Endothelial cell of umbilical vein (primary cell): ENCODE results near the gene ARHGAP10. TPM values are rescaled to one million over a fixed set of nuclear protein-coding genes. Genes with fewer than 3 reads are reported as not detected.

Experiments
- BruUV-seq: library from RNA; stranded (reverse); fragments of 400-500 nt; replicated peaks from 2 replicates; lab custom pipeline; 2021; lab: Mats Ljungman, UMichigan
- CTCF ChIA-PET: fragments of 300-600, 350-600 bp; sonication (Branson Sonifier 250); formaldehyde crosslinking; loops from one replicate; lab custom pipeline; 2021; ENCODE audit warnings: antibody characterized with exemption, inconsistent platforms; lab: Charles Lee
- POLR2A ChIA-PET: fragments of 300-600, 350-600 bp; sonication (Branson Sonifier 250); formaldehyde crosslinking; loops from one replicate; lab custom pipeline; 2021; ENCODE audit warnings: antibody characterized with exemption, inconsistent platforms; lab: Charles Lee
- DNase-seq: peaks from one replicate; pipeline ENCODE4 v3.0.0-alpha.2; 2011; ENCODE audit warnings: low read depth, low spot score
- FAIRE-seq: peaks from 2 replicates; lab custom pipeline; 2011; peaks lifted over from hg19 to GRCh38; lab: Jason Lieb, UNC
- H2AFZ ChIP-seq: 2 replicates; pipeline ENCODE4 v1.6.0; 2012; ENCODE audit warnings: low read depth, low read length, control low read depth, inconsistent platforms
- H3K27ac ChIP-seq: 2 replicates; pipeline ENCODE4 v1.5.1; 2011; ENCODE audit warnings: low read depth, mild to moderate bottlenecking, control low read depth, low read length, moderate library complexity; ENCODE audit not compliant: insufficient read depth
- H3K27me3 ChIP-seq, 2 experiments: 2 replicates each; pipeline versions ENCODE4 v1.6.0 to v1.6.1; 2011; ENCODE audit warnings: low read length in 2 of 2, mixed read lengths in 1 of 2; ENCODE audit not compliant: control insufficient read depth in 2 of 2, insufficient read depth in 2 of 2
- H3K36me3 ChIP-seq, 2 experiments: 2 replicates in 1 of 2; 3 replicates in 1 of 2; pipeline ENCODE4 v1.5.1; 2011; ENCODE audit warnings: low read length in 2 of 2, mild to moderate bottlenecking in 1 of 2, moderate library complexity in 1 of 2; ENCODE audit not compliant: control insufficient read depth in 2 of 2, insufficient read depth in 2 of 2; ENCODE audit errors: extremely low read depth in 1 of 2
- H3K4me1 ChIP-seq: 3 replicates; pipeline ENCODE4 v1.5.1; 2011; ENCODE audit warnings: mild to moderate bottlenecking, low read length; ENCODE audit not compliant: control insufficient read depth, insufficient read depth; ENCODE audit errors: extremely low read depth
- H3K4me2 ChIP-seq: 2 replicates; pipeline ENCODE4 v1.6.1; 2011; ENCODE audit warnings: low read length, control low read depth, mixed read lengths; ENCODE audit not compliant: insufficient read depth
- H3K4me3 ChIP-seq, 3 experiments: fragments of 200-600 bp in 1 of 3; sonication (generic), shearing (Covaris generic) in 1 of 3; replicated peaks in 1 of 3; 2 replicates each; pipeline ENCODE4 v1.5.1; 2011 to 2016; ENCODE audit warnings: control low read depth in 3 of 3, low read length in 3 of 3, mild to moderate bottlenecking in 2 of 3, inconsistent platforms in 1 of 3, low read depth in 1 of 3, moderate library complexity in 1 of 3; ENCODE audit not compliant: insufficient read depth in 1 of 3
- H3K79me2 ChIP-seq: 2 replicates; pipeline ENCODE4 v1.6.0; 2012; ENCODE audit warnings: low read length, inconsistent platforms; ENCODE audit not compliant: control insufficient read depth, insufficient read depth
- H3K9ac ChIP-seq: replicated peaks from 2 replicates; pipeline ENCODE3; 2011; ENCODE audit warnings: low read length, control low read depth; ENCODE audit not compliant: insufficient read depth; ENCODE audit errors: extremely low read depth
- H3K9me1 ChIP-seq: replicated peaks from 3 replicates; pipeline ENCODE4 v1.6.0; 2011; ENCODE audit warnings: mild to moderate bottlenecking, low read length; ENCODE audit not compliant: control insufficient read depth, insufficient read depth; ENCODE audit errors: extremely low read depth
- H3K9me3 ChIP-seq: replicated peaks from 2 replicates; pipeline ENCODE4 v1.5.1; 2012; ENCODE audit warnings: low read length, inconsistent platforms; ENCODE audit not compliant: control insufficient read depth, insufficient read depth
- H4K20me1 ChIP-seq: replicated peaks from 2 replicates; pipeline ENCODE3; 2011; ENCODE audit warnings: mild to moderate bottlenecking, low read length; ENCODE audit not compliant: control insufficient read depth, insufficient read depth; ENCODE audit errors: extremely low read depth
- CTCF ChIP-seq, 2 donors: IDR thresholded peaks; 1 replicate in 1 of 2; 2 replicates in 1 of 2; pipeline ENCODE4 v1.5.1; 2011; ENCODE audit warnings: low read length in 2 of 2, mild to moderate bottlenecking in 2 of 2, moderate library complexity in 2 of 2, control low read depth in 1 of 2, inconsistent platforms in 1 of 2, low read depth in 1 of 2; ENCODE audit not compliant: insufficient read depth in 1 of 2; ENCODE audit errors: extremely low read depth in 1 of 2
- EZH2 ChIP-seq: IDR thresholded peaks from 2 replicates; pipeline ENCODE4 v1.6.1; 2012; ENCODE audit warnings: borderline replicate concordance, low read depth, mild to moderate bottlenecking, moderate library complexity, low read length, inconsistent platforms; ENCODE audit not compliant: severe bottlenecking
- FOS ChIP-seq: IDR thresholded peaks from 2 replicates; pipeline ENCODE4 v1.6.1; 2011; ENCODE audit warnings: mild to moderate bottlenecking, low read length, moderate library complexity, borderline replicate concordance; ENCODE audit not compliant: insufficient read depth
- GATA2 ChIP-seq: IDR thresholded peaks from 2 replicates; pipeline ENCODE4 v1.7.0; 2011; ENCODE audit warnings: low read depth, mild to moderate bottlenecking, moderate library complexity, mixed read lengths, low read length; ENCODE audit not compliant: insufficient read length, insufficient read depth
- JUN ChIP-seq: IDR thresholded peaks from 2 replicates; pipeline ENCODE4 v1.6.1; 2011; ENCODE audit warnings: borderline replicate concordance, low read depth; ENCODE audit not compliant: insufficient read length, insufficient read depth
- MAX ChIP-seq: IDR thresholded peaks from 2 replicates; pipeline ENCODE4 v1.6.1; 2011; ENCODE audit not compliant: insufficient read depth, insufficient read length
- MYC ChIP-seq: IDR thresholded peaks from one replicate; pipeline ENCODE4 v1.6.1; 2011; ENCODE audit warnings: mild to moderate bottlenecking, low read depth, low read length
- POLR2A ChIP-seq: IDR thresholded peaks from 2 replicates; pipeline ENCODE4 v1.6.1; 2012; ENCODE audit warnings: low read depth, mild to moderate bottlenecking, control low read depth, low read length
- POLR2AphosphoS5 ChIP-seq: IDR thresholded peaks from 2 replicates; pipeline ENCODE4 v1.6.1; 2012; ENCODE audit warnings: low read depth, mild to moderate bottlenecking, control low read depth, low read length, moderate library complexity; ENCODE audit not compliant: insufficient read depth
- dilution Hi-C: fragments of 300-500 bp; cut with MboI; formaldehyde crosslinking; loops from one replicate; pipeline ENCODE4 v1.15.0; 2019; ENCODE audit warnings: low sequenced_read_pairs; ENCODE audit not compliant: extremely low pct_ligation_motif_present
- intact Hi-C: fragments of 100-400 bp; cut with micrococcal nuclease; formaldehyde crosslinking; loops from one replicate; pipeline ENCODE4 v1.10.0; 2022
- polyA plus RNA-seq, 4 experiments: library from polyadenylated mRNA; depleted of rRNA in 3 of 4; stranded (reverse) in 3 of 4; unstranded in 1 of 4; fragments of >200 nt; gene quantifications; 2 replicates each; pipeline versions ENCODE4 v1.2.1 to v1.2.3, GENCODE V29; 2011 to 2012; ENCODE audit warnings: missing spikeins in 1 of 4
- total RNA-seq: library from RNA; stranded (reverse); gene quantifications from 2 replicates; pipeline ENCODE4 v1.2.3, GENCODE V29; 2021

The ARHGAP10 gene
- total and polyA plus RNA-seq, 2 donors (not counting 3 experiments of a cell fraction or from before 2014, with no cell fraction given): 20.4 to 36.7 TPM

DNA sequence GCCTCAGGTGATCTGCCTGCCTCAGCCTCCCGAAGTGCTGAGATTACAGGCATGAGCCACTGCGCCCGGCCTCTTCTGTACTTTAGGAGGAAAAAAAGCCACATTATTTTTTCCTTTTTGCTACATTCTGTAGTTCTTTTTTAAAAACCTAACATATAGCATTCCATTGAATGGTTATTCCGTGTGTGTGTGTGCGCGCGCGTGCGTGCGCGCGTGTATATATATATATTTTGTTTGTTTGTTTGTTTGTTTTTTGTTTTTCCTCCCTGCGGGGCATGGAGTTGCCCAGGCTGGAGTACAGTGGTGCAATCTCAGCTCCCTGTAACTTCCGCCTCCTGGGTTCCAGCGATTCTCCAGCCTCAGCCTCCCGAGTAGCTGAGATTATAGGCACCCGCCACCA lies 59.5 kb downstream of the ARHGAP10 start:
- dilution Hi-C loops (no loop called here), intact Hi-C loops (no loop called here)
- no peak for TF ChIP-seq POLR2A
- TF ChIP-seq MAX: no peak
- TF ChIP-seq EZH2: no peak
- no peak for TF ChIP-seq GATA2
- no peak for TF ChIP-seq JUN
- TF ChIP-seq CTCF (IDR thresholded peaks at IDR 0.05; ENCODE audit: extremely low read depth in 1 of 2, insufficient read depth in 1 of 2, low read depth in 1 of 2, low read length in 2 of 2): no peak
- no peak for TF ChIP-seq FOS
- no peak for TF ChIP-seq POLR2AphosphoS5
- TF ChIP-seq MYC: no peak
- no peak overlapping the region for H3K4me3 ChIP-seq
- H4K20me1 ChIP-seq: no peaks in the 10 kb centered on the region
- H3K27ac ChIP-seq: no peak overlapping the region
- FAIRE-seq: no peak
- DNase-seq: no peak
- BruUV-seq: no TSS peak
- no peak overlapping the region for H3K9ac ChIP-seq
- H3K79me2 ChIP-seq: peaks cover 34% of the 10 kb centered on the region
- no peak overlapping the region for H2AFZ ChIP-seq
- POLR2A ChIA-PET: no interaction called here
- H3K27me3 ChIP-seq: no peaks in the 10 kb centered on the region
- H3K4me1 ChIP-seq: no peaks in the 10 kb centered on the region
- no peaks in the 10 kb centered on the region for H3K9me3 ChIP-seq
- no peaks in the 10 kb centered on the region for H3K9me1 ChIP-seq
- CTCF ChIA-PET: interaction anchor here (1.2 to 1.4 kb wide), 2 partner anchors 18 to 76 kb away, joined by 3 to 5 read pairs; no protein-coding TSS in a partner anchor
- H3K36me3 ChIP-seq: no peaks in the 10 kb centered on the region
- no peak overlapping the region for H3K4me2 ChIP-seq
